ENCODE data around the gene BCAR3. TPM values are rescaled to one million over a fixed set of nuclear protein-coding genes. Genes with fewer than 3 reads are reported as not detected.

The BCAR3 gene
- total RNA-seq, 6 experiments from 2014 or later = 24.4 to 55.1 (median 26.2) TPM

- Mint-ChIP-seq H3K36me3 (ENCODE audit: low read depth) (peaks cover 23% of the 10 kb centered on the region), H3K9me3 (peaks cover 16% of the 10 kb centered on the region), H3K27me3 (ENCODE audit: insufficient read depth) (no peaks in the 10 kb centered on the region), H3K4me1 (ENCODE audit: low read depth) (peaks cover 36% of the 10 kb centered on the region), H3K27ac (no peak overlapping the region), H3K4me3 (no peak overlapping the region)
- no peak for DNase-seq
- TF ChIP-seq CTCF (IDR thresholded peaks at IDR 0.05) = no peak
Observed at GRCh38 chr1:93717640-93718039, 36.0 kb upstream of the BCAR3 start.

GRCh38 chr1:93716941-93717368 lies 35.3 kb upstream of the BCAR3 start:
- peaks cover 16% of the 10 kb centered on the region for H3K9me3 Mint-ChIP-seq
- H3K27me3 Mint-ChIP-seq (ENCODE audit: insufficient read depth) = no peaks in the 10 kb centered on the region
- peaks cover 30% of the 10 kb centered on the region for H3K4me1 Mint-ChIP-seq (ENCODE audit: low read depth)
- H3K36me3 Mint-ChIP-seq (ENCODE audit: low read depth) = peaks cover 23% of the 10 kb centered on the region
- H3K4me3 Mint-ChIP-seq = no peak overlapping the region
- DNase-seq = peak; percentile 37
- TF ChIP-seq CTCF (IDR thresholded peaks at IDR 0.05) = no peak
- H3K27ac Mint-ChIP-seq = no peak overlapping the region

- peaks cover 26% of the 10 kb centered on the region for H3K4me1 Mint-ChIP-seq (ENCODE audit: low read depth)
- H3K27me3 Mint-ChIP-seq (ENCODE audit: insufficient read depth) = no peaks in the 10 kb centered on the region
- peaks cover 23% of the 10 kb centered on the region for H3K36me3 Mint-ChIP-seq (ENCODE audit: low read depth)
- no peak overlapping the region for H3K4me3 Mint-ChIP-seq
- peaks cover 16% of the 10 kb centered on the region for H3K9me3 Mint-ChIP-seq
- no peak for TF ChIP-seq CTCF (IDR thresholded peaks at IDR 0.05)
- DNase-seq = no peak
- no peak overlapping the region for H3K27ac Mint-ChIP-seq
Observed at GRCh38 chr1:93716163-93716562, 34.5 kb upstream of the BCAR3 start.

- H3K4me3 Mint-ChIP-seq = no peak overlapping the region
- H3K27ac Mint-ChIP-seq = no peak overlapping the region
- no peaks in the 10 kb centered on the region for H3K27me3 Mint-ChIP-seq (ENCODE audit: insufficient read depth)
- peaks cover 22% of the 10 kb centered on the region for H3K4me1 Mint-ChIP-seq (ENCODE audit: low read depth)
- H3K36me3 Mint-ChIP-seq (ENCODE audit: low read depth) = peaks cover 23% of the 10 kb centered on the region
- DNase-seq = no peak
- H3K9me3 Mint-ChIP-seq = peaks cover 16% of the 10 kb centered on the region
- no peak for TF ChIP-seq CTCF (IDR thresholded peaks at IDR 0.05)
Observed at GRCh38 chr1:93715529-93716126, 34.0 kb upstream of the BCAR3 start.

GRCh38 chr1:93714356-93714755 lies 32.7 kb upstream of the BCAR3 start:
- Mint-ChIP-seq H3K36me3 (ENCODE audit: low read depth) (peaks cover 23% of the 10 kb centered on the region), H3K9me3 (peaks cover 16% of the 10 kb centered on the region), H3K4me1 (ENCODE audit: low read depth) (peaks cover 30% of the 10 kb centered on the region), H3K27me3 (ENCODE audit: insufficient read depth) (no peaks in the 10 kb centered on the region), H3K4me3 (no peak overlapping the region), H3K27ac (no peak overlapping the region)
- no peak for TF ChIP-seq CTCF (IDR thresholded peaks at IDR 0.05)
- DNase-seq = no peak

Data from HFFc6 (cell line).